Ectodermal cell (in vitro differentiated cells): ENCODE results near the gene NECAB3.

Experiments used
- H3K27ac ChIP-seq: 2 replicates; pipeline ENCODE4 v1.7.0; 2013; ENCODE audit warnings: mild to moderate bottlenecking, low read depth, low read length; ENCODE audit not compliant: insufficient read depth, poor library complexity, severe bottlenecking
- H3K27me3 ChIP-seq: 2 replicates; pipeline ENCODE4 v1.7.0; 2013; ENCODE audit warnings: mild to moderate bottlenecking, low read length; ENCODE audit not compliant: insufficient read depth, control insufficient read depth, poor library complexity, severe bottlenecking
- H3K36me3 ChIP-seq: one replicate; pipeline ENCODE4 v1.7.0; 2013; ENCODE audit warnings: low read length; ENCODE audit not compliant: control insufficient read depth, insufficient read depth
- H3K4me1 ChIP-seq: one replicate; pipeline ENCODE4 v1.7.0; 2013; ENCODE audit warnings: low read length; ENCODE audit not compliant: control insufficient read depth, insufficient read depth
- H3K4me3 ChIP-seq: 2 replicates; pipeline ENCODE4 v1.7.0; 2013; ENCODE audit warnings: low read depth, low read length, control low read depth; ENCODE audit not compliant: insufficient read depth
- H3K9me3 ChIP-seq: 2 replicates; pipeline ENCODE4 v1.7.0; 2013; ENCODE audit warnings: mild to moderate bottlenecking, low read length, moderate library complexity; ENCODE audit not compliant: control insufficient read depth
- WGBS, 2 experiments: methylation state at CpG; one replicate each; pipeline ENCODE4 v1.1.7; 2013; ENCODE audit warnings: missing lambda C conversion rate in 2 of 2; 5-methylcytosine and 5-hydroxymethylcytosine counted together

Gene NECAB3

DNA sequence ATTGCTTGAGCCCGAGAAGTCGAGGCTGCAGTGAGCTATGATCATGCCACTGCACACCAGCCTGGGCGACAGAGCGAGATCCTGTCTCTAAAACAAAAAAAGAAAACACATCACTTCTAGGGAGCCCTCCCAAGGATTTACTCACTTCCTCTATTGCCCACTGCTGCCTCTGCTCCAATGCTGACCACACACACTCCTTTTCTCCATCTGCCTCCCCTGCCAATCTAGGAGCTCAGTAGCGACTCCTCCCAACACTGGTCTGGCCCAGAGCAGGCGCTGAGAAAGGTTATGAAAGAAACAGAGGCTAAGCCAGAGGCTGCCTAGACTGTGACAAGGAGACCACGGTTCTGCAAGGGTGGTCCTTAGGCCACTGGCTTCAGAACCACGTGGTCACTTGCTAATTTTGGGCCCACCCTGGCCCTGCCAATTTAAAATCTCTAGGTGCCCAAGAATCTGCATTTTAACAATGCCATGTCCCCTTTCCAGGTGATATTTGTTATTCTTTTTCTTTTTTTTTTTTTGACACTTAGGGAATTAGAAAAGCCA is 13.2 kb upstream of the NECAB3 start:
- Histone ChIP-seq H3K36me3 (no peaks in the 10 kb centered on the region), H3K27ac (no peak overlapping the region), H3K27me3 (no peaks in the 10 kb centered on the region), H3K4me3 (no peak overlapping the region), H3K9me3 (no peaks in the 10 kb centered on the region), H3K4me1 (peaks cover 10% of the 10 kb centered on the region)
- 90 to 91% methylated on average over 8 of the region's 8 CpGs for WGBS, 2 experiments

DNA sequence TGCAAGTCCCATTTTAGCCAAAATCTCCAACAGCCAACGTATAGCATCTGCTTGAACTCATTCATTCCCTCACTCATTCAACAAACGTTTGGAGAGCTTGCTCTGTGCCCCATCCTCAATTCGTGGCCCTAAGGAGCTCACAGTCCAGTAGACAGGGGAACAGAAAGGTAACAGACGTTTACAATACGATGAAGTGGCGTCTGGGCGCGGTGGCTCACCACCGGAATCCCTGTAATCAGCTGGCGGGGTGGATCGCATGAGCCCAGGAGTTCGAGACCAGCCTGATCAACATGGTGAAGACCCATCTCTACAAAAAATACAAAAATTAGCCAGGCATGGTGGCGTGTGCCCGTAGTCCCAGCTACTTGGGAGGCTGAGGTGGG is 12.7 kb upstream of the NECAB3 start:
- whole genome bisulfite sequencing, 2 experiments, result 82 to 84% methylated on average over 14 of the region's 14 CpGs
- Histone ChIP-seq H3K36me3 (no peaks in the 10 kb centered on the region), H3K27ac (no peak overlapping the region), H3K9me3 (no peaks in the 10 kb centered on the region), H3K27me3 (no peaks in the 10 kb centered on the region), H3K4me3 (no peak overlapping the region), H3K4me1 (peaks cover 10% of the 10 kb centered on the region)

GRCh38 chr20:33686100-33686983 is 12.1 kb upstream of the NECAB3 start, which contains the start of gene E2F1:
Gene E2F1, minus strand, starts transcription at chr20:33686385. Its CDS starts 121 bp downstream, at chr20:33686264.
- H3K27me3 ChIP-seq, result no peaks in the 10 kb centered on the region
- H3K27ac ChIP-seq, result peak within 1 kb of the TSS; percentile 65
- no peaks in the 10 kb centered on the region for H3K36me3 ChIP-seq
- H3K9me3 ChIP-seq, result no peaks in the 10 kb centered on the region
- H3K4me1 ChIP-seq, result peaks cover 10% of the 10 kb centered on the region
- peak within 1 kb of the TSS; percentile 66 for H3K4me3 ChIP-seq
- WGBS, 2 experiments, result 3% methylated on average over 101 of the region's 101 CpGs

- Histone ChIP-seq H3K4me1 (peaks cover 10% of the 10 kb centered on the region), H3K4me3 (peak overlapping the region; percentile 66), H3K27me3 (no peaks in the 10 kb centered on the region), H3K36me3 (peaks cover 2% of the 10 kb centered on the region), H3K27ac (peak overlapping the region; percentile 87), H3K9me3 (no peaks in the 10 kb centered on the region)
- 1 to 2% methylated on average over 53 of the region's 53 CpGs for WGBS, 2 experiments
These were observed 11.3 kb upstream of the NECAB3 start for GRCh38 chr20:33685328-33686099.

- no peaks in the 10 kb centered on the region for H3K27me3 ChIP-seq
- H3K27ac ChIP-seq, result peak overlapping the region; percentile 87
- H3K36me3 ChIP-seq, result peaks cover 4% of the 10 kb centered on the region
- WGBS, 2 experiments, result 28% methylated on average over 10 of the region's 10 CpGs
- H3K4me1 ChIP-seq, result peaks cover 10% of the 10 kb centered on the region
- H3K4me3 ChIP-seq, result peak overlapping the region; percentile 66
- no peaks in the 10 kb centered on the region for H3K9me3 ChIP-seq
These were observed 10.5 kb upstream of the NECAB3 start for GRCh38 chr20:33684533-33685327.

GRCh38 chr20:33681728-33682353 is 7.6 kb upstream of the NECAB3 start:
- H3K4me1 ChIP-seq, result peaks cover 10% of the 10 kb centered on the region
- WGBS, 2 experiments, result 91 to 92% methylated on average over 9 of the region's 9 CpGs
- H3K27ac ChIP-seq, result no peak overlapping the region
- no peaks in the 10 kb centered on the region for H3K9me3 ChIP-seq
- peaks cover 16% of the 10 kb centered on the region for H3K36me3 ChIP-seq
- no peak overlapping the region for H3K4me3 ChIP-seq
- no peaks in the 10 kb centered on the region for H3K27me3 ChIP-seq

- H3K4me3 ChIP-seq, result no peak overlapping the region
- peaks cover 10% of the 10 kb centered on the region for H3K4me1 ChIP-seq
- H3K27ac ChIP-seq, result no peak overlapping the region
- no peaks in the 10 kb centered on the region for H3K9me3 ChIP-seq
- no peaks in the 10 kb centered on the region for H3K27me3 ChIP-seq
- 94 to 95% methylated on average over 5 of the region's 5 CpGs for WGBS, 2 experiments
- peaks cover 16% of the 10 kb centered on the region for H3K36me3 ChIP-seq
These were observed 7.1 kb upstream of the NECAB3 start for GRCh38 chr20:33681288-33681687.

- Histone ChIP-seq H3K36me3 (peaks cover 16% of the 10 kb centered on the region), H3K27me3 (no peaks in the 10 kb centered on the region), H3K27ac (no peak overlapping the region), H3K4me3 (no peak overlapping the region), H3K9me3 (no peaks in the 10 kb centered on the region), H3K4me1 (peaks cover 13% of the 10 kb centered on the region)
- WGBS, 2 experiments, result 87 to 94% methylated on average over 2 of the region's 2 CpGs
These were observed 6.5 kb upstream of the NECAB3 start for GRCh38 chr20:33680686-33681085.

DNA sequence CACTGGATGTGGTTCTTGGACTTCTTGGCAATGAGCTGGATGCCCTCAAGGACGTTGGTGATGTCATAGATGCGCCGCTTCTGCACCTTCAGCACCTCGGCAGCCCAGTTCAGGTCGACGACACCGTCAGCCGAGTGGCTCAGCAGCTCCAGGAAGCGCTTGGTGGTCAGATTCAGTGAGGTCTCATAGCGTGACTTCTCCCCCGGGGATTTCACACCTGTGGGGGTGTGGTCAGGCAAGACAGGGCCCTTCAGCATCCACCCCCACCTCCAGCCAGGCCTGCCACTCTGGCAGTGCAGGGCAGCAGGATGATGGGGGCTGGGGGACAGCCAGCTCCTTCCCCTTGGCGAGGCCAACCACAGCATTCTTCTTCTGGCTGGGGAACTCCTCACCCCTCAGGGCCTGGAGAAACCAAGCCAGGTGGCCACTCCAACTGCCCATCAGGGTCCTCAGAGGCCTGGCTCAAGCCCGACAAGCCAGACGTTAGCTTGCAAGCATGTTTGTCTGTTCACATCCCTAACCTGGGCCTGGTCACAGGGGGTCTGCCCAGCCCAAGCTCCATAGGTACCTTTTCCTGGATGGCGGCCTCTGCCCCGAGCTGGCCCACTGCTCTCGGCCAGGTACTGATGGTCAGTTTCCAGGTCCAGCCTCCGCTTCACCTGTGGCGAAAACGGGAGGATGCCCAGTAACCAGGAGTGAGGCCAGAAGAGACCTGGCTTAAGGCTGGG is 5.7 kb upstream of the NECAB3 start:
- WGBS, 2 experiments, result 93 to 95% methylated on average over 20 of the region's 20 CpGs
- no peak overlapping the region for H3K4me3 ChIP-seq
- peaks cover 17% of the 10 kb centered on the region for H3K4me1 ChIP-seq
- no peaks in the 10 kb centered on the region for H3K9me3 ChIP-seq
- H3K36me3 ChIP-seq, result peaks cover 16% of the 10 kb centered on the region
- no peaks in the 10 kb centered on the region for H3K27me3 ChIP-seq
- H3K27ac ChIP-seq, result no peak overlapping the region
